HFF-Myc (cell line): ENCODE data around the gene ATRNL1.

Source experiments
- DNase-seq: peaks from one replicate; pipeline ENCODE4 v3.0.0-alpha.2; 2011; ENCODE audit warnings: low read depth; ENCODE audit errors: extremely low read depth
- H3K4me3 ChIP-seq: replicated peaks from 2 replicates; pipeline ENCODE4 v1.5.1; 2011; ENCODE audit warnings: low read depth, mild to moderate bottlenecking, control low read depth, low read length
- CTCF ChIP-seq: IDR thresholded peaks from 2 replicates; pipeline ENCODE4 v1.5.1; 2012; ENCODE audit warnings: mild to moderate bottlenecking, low read depth, low read length, control low read depth; ENCODE audit errors: missing control alignments

ATRNL1 gene

GRCh38 chr10:115093286-115093775 is at the start of gene ATRNL1:
TSS of gene ATRNL1 (plus strand) at chr10:115093365. CDS start at chr10:115093751, 386 bp downstream.
- peak within 1 kb of the TSS; percentile 45 for H3K4me3 ChIP-seq
- DNase-seq, result no peak
- no peak for TF ChIP-seq CTCF

GRCh38 chr10:115043719-115044118 is 49.4 kb upstream of the ATRNL1 start:
- no peak overlapping the region for H3K4me3 ChIP-seq
- DNase-seq, result no peak
- TF ChIP-seq CTCF, result no peak

GRCh38 chr10:115044891-115045290 is 48.3 kb upstream of the ATRNL1 start:
- no peak overlapping the region for H3K4me3 ChIP-seq
- TF ChIP-seq CTCF, result no peak
- no peak for DNase-seq

- TF ChIP-seq CTCF, result no peak
- H3K4me3 ChIP-seq, result no peak overlapping the region
- no peak for DNase-seq
Measured at GRCh38 chr10:115045499-115045898, 47.7 kb upstream of the ATRNL1 start.

GRCh38 chr10:115046686-115047236 is 46.4 kb upstream of the ATRNL1 start:
- no peak for TF ChIP-seq CTCF
- no peak overlapping the region for H3K4me3 ChIP-seq
- DNase-seq, result no peak

GRCh38 chr10:115047705-115048104 is 45.5 kb upstream of the ATRNL1 start:
- TF ChIP-seq CTCF, result no peak
- DNase-seq, result no peak
- no peak overlapping the region for H3K4me3 ChIP-seq

GRCh38 chr10:115049318-115049717 is 43.8 kb upstream of the ATRNL1 start:
- no peak for DNase-seq
- TF ChIP-seq CTCF, result no peak
- H3K4me3 ChIP-seq, result no peak overlapping the region
